ENCODE data around the gene TMCO5A. TPM values are rescaled to one million over a fixed set of nuclear protein-coding genes. Genes with fewer than 3 reads are reported as not detected.

TMCO5A gene
- total RNA-seq, 6 experiments from 2014 or later, result not detected

GRCh38 chr15:37931321-37931720 lies 3.1 kb upstream of the TMCO5A start:
- no peaks in the 10 kb centered on the region for H3K36me3 ChIP-seq
- no peak overlapping the region for H3K4me3 ChIP-seq
- TF ChIP-seq, protein P1, sequence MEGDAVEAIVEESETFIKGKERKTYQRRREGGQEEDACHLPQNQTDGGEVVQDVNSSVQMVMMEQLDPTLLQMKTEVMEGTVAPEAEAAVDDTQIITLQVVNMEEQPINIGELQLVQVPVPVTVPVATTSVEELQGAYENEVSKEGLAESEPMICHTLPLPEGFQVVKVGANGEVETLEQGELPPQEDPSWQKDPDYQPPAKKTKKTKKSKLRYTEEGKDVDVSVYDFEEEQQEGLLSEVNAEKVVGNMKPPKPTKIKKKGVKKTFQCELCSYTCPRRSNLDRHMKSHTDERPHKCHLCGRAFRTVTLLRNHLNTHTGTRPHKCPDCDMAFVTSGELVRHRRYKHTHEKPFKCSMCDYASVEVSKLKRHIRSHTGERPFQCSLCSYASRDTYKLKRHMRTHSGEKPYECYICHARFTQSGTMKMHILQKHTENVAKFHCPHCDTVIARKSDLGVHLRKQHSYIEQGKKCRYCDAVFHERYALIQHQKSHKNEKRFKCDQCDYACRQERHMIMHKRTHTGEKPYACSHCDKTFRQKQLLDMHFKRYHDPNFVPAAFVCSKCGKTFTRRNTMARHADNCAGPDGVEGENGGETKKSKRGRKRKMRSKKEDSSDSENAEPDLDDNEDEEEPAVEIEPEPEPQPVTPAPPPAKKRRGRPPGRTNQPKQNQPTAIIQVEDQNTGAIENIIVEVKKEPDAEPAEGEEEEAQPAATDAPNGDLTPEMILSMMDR (IDR thresholded peaks at IDR 0.05), result no peak
- TF ChIP-seq POLR2A (IDR thresholded peaks at IDR 0.05), result no peak
- H3K4me1 ChIP-seq, result no peaks in the 10 kb centered on the region
- DNase-seq (no peak), ATAC-seq (no peak)
- intact Hi-C loops (cut with DNase I), result no loop called here
- no peaks in the 10 kb centered on the region for H3K27me3 ChIP-seq
- H3K9me3 ChIP-seq, result no peaks in the 10 kb centered on the region
- no peak overlapping the region for H3K27ac ChIP-seq

DNA sequence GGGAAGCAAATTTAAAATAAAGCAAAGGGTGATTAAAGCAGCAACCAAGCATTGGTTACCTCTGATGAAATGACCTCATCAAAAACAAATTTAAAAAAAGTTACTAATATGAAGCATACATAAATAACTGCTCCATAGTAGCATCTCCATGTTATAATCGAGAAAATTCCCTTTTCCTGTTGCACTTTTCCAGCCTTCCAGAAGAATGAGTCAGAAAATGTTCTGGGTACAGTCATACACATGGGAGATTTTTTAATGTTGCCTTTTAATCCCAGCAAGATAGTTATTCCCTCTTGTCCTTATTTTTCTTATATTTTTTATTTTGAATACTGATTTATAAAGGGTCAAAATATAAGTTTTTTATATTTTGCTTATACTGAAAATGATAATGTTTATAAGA lies 2.6 kb upstream of the TMCO5A start:
- WGBS (ENCODE audit: insufficient coverage, low coverage, low lambda C conversion rate, missing lambda C conversion rate), result 40% methylated on average over 1 of the region's 1 CpG
- Histone ChIP-seq H3K4me3 (no peak overlapping the region), H3K9me3 (no peaks in the 10 kb centered on the region), H3K4me1 (no peaks in the 10 kb centered on the region), H3K27me3 (no peaks in the 10 kb centered on the region), H3K36me3 (no peaks in the 10 kb centered on the region), H3K27ac (no peak overlapping the region)
- DNase-seq (no peak), ATAC-seq (no peak)
- intact Hi-C loops (cut with DNase I), result no loop called here
- TF ChIP-seq, protein P1 (IDR thresholded peaks at IDR 0.05), result no peak
- TF ChIP-seq POLR2A (IDR thresholded peaks at IDR 0.05), result no peak

GRCh38 chr15:37932549-37932948 lies 1.9 kb upstream of the TMCO5A start:
- DNase-seq (no peak), ATAC-seq (no peak)
- H3K9me3 ChIP-seq, result no peaks in the 10 kb centered on the region
- 49% methylated on average over 3 of the region's 3 CpGs for WGBS (ENCODE audit: insufficient coverage, low coverage, low lambda C conversion rate, missing lambda C conversion rate)
- no peaks in the 10 kb centered on the region for H3K36me3 ChIP-seq
- TF ChIP-seq POLR2A (IDR thresholded peaks at IDR 0.05), result no peak
- TF ChIP-seq, protein P1 (IDR thresholded peaks at IDR 0.05), result no peak
- no peak overlapping the region for H3K27ac ChIP-seq
- no peak overlapping the region for H3K4me3 ChIP-seq
- H3K27me3 ChIP-seq, result no peaks in the 10 kb centered on the region
- no peaks in the 10 kb centered on the region for H3K4me1 ChIP-seq
- intact Hi-C loops (cut with DNase I), result no loop called here

DNA sequence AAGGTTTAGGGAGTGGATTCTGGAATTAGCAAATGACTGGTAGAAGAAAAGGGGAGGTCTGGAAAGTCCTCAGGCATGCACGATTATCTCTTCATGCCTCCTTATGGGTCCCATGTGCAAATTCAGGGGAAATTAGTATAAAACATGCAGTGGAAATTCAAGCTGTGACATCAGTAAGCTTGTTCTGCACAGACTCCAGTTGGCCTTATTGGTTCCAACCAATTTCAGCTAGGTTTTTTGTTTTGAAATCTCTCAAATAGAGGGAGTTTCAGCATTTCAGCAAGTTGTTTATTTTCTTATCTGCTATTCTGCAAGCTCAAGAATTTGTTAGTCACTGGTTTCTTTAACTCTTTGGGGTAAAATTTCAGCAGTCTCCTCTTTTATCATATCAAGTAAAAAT lies 774 bp upstream of the TMCO5A start:
- TF ChIP-seq, protein P1 (IDR thresholded peaks at IDR 0.05), result no peak
- no peak for TF ChIP-seq POLR2A (IDR thresholded peaks at IDR 0.05)
- H3K27ac ChIP-seq, result no peak overlapping the region
- 0% methylated on average over 1 of the region's 1 CpG for WGBS (ENCODE audit: insufficient coverage, low coverage, low lambda C conversion rate, missing lambda C conversion rate)
- intact Hi-C loops (cut with DNase I), result no loop called here
- H3K4me3 ChIP-seq, result no peak overlapping the region
- no peak for ATAC-seq
- H3K27me3 ChIP-seq, result no peaks in the 10 kb centered on the region
- no peaks in the 10 kb centered on the region for H3K36me3 ChIP-seq
- H3K4me1 ChIP-seq, result no peaks in the 10 kb centered on the region
- DNase-seq, result no peak
- H3K9me3 ChIP-seq, result no peaks in the 10 kb centered on the region

GRCh38 chr15:37940876-37941275 lies 6.4 kb downstream of the TMCO5A start:
- no peak for ATAC-seq
- H3K27me3 ChIP-seq, result no peaks in the 10 kb centered on the region
- H3K4me1 ChIP-seq, result no peaks in the 10 kb centered on the region
- no peak overlapping the region for H3K4me3 ChIP-seq
- TF ChIP-seq, protein P1 (IDR thresholded peaks at IDR 0.05), result no peak
- TF ChIP-seq POLR2A (IDR thresholded peaks at IDR 0.05), result no peak
- intact Hi-C loops (cut with DNase I), result no loop called here
- WGBS (ENCODE audit: insufficient coverage, low coverage, low lambda C conversion rate, missing lambda C conversion rate), result 29% methylated on average over 3 of the region's 3 CpGs
- H3K9me3 ChIP-seq, result no peaks in the 10 kb centered on the region
- DNase-seq, result no peak
- no peaks in the 10 kb centered on the region for H3K36me3 ChIP-seq
- H3K27ac ChIP-seq, result no peak overlapping the region

Measured in right lobe of liver (tissue), 6 donors.